ENCODE results near the gene RNF123. TPM values are rescaled to one million over a fixed set of nuclear protein-coding genes. Genes with fewer than 3 reads are reported as not detected.
"Not testable (repeated sequence)": the region's sequence is repeated elsewhere in the genome, so short reads cannot be mapped to it uniquely, and the experiment has no call there.

Gene RNF123
- total and polyA plus RNA-seq, 5 experiments from 2014 or later: 8.8 to 70.0 (median 20.4) TPM

DNA sequence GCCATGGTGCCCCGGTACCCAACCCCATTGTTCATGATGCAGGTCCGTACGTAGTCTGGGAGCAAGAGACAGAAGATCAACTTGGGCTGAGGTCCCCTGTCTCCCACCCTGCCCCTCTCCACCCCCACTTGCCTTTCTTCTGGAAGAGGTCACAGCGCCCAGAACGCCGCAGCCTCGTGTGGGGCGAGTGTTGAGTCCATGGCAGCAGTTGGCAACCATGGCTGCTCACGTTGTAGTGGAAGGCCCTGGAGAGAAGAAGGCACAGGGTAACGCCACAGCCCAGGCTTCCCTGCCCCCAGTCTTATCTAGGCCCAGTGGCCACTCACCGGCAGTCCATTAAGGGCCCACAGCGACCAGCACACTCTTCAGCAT, 1.9 kb upstream of the RNF123 start:
- H3K36me3 Mint-ChIP-seq, H3K9me3 Mint-ChIP-seq, H3K27me3 Mint-ChIP-seq, POLR2A ChIA-PET, DNase-seq, ATAC-seq: not testable (repeated sequence)
- H3K4me1 Mint-ChIP-seq: peaks cover 12 to 45% (median 42%) of the 10 kb centered on the region in 4 donors
- peak overlapping the region in 2 of 10 donors; percentile 20 to 85 for H3K27ac Mint-ChIP-seq
- H3K4me3 Mint-ChIP-seq: peak overlapping the region in 9 of 10 donors; percentile 50 to 98 (median 76)

DNA sequence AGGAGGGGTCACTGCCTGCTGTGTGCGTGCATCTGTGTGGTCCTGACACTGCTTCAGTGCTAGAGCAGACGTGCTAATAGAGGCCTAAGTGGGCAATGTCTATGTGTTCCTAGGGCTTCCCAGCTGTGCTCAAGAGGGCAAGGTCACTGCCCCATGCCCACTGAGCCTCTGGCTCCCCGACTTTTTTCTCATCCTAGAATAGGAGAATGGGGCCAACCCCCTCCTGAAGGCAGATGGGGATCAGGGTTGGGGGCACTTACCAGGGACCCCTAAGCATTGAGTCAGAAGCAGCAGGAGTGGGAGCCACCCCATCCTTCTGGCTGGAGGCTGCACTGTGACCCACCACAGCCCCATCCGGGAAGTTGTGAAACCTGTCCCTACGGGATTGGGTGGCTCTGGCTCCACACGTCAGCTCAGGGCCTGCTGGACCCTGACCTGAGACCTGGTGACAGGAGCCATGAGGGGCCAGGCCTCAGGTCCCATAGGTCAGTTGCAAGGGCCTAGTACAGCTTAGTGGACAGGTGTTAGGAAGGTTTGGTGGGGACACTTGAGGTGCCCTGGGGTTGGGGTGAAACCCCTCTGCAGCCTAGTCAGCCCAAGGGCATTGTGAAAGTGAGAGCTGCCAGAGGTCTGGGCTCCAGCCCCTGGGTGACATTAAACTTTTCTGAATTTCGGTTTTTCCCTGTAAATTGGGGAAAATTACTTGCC, 865 bp upstream of the RNF123 start:
- Mint-ChIP-seq H3K4me1 (peaks cover 15 to 48% (median 45%) of the 10 kb centered on the region in 4 donors), H3K4me3 (peak overlapping the region; percentile 92 to 98 (median 96)), H3K27ac (peak overlapping the region; percentile 93 to 99 (median 98))
- H3K9me3 Mint-ChIP-seq, H3K36me3 Mint-ChIP-seq, ATAC-seq, H3K27me3 Mint-ChIP-seq, DNase-seq: not testable (repeated sequence)
- POLR2A ChIA-PET: interaction anchor here (0.6 to 1.5 kb wide), 3 partner anchors 10 to 619 kb away, joined by 3 to 5 read pairs (median 3); no protein-coding TSS in a partner anchor

DNA sequence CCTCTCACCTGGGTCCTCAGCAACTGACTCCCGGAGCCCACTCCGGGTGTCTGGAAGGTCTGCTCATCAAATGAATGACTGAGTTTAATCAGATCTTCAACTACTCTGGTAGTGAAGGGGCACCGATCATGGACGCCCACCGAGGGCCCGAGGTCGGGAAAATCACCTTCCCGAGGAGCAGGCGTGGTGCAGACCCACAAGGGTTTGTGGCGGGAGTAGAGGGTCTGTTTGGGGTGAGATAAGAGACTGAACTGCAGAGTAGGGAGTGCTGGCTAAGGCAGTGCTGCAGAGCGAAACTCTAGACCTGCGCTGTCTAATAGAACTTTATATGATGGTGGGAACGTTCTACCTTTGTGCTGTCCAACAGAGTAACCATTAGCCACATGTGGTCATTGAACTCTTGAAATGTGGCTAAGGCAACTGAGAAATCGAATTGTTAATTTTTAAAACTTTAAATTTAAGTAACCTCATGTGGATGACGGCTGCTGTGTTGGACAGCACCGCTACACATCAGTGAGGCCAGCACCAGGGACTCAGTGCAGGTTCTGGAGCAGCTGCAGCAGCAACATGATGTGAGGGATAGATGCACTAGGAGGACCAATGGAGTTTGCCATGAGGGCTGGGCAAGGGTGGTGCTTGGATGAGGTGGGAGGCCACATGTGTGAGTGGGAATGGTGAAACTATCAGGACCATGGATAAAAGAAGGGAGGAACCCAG, 709 bp downstream of the RNF123 start:
- ATAC-seq, H3K27me3 Mint-ChIP-seq, H3K36me3 Mint-ChIP-seq, H3K9me3 Mint-ChIP-seq: not testable (repeated sequence)
- Mint-ChIP-seq H3K4me1 (peaks cover 17 to 54% (median 47%) of the 10 kb centered on the region in 4 donors), H3K27ac (peak overlapping the region; percentile 33 to 99 (median 98)), H3K4me3 (peak overlapping the region; percentile 92 to 98 (median 96))
- DNase-seq: peak in 1 of 10 donors; percentile 10
- POLR2A ChIA-PET: interaction anchor here (0.6 to 1.1 kb wide), 4 partner anchors 15 to 360 kb away, joined by 3 to 4 read pairs (median 3); no protein-coding TSS in a partner anchor

DNA sequence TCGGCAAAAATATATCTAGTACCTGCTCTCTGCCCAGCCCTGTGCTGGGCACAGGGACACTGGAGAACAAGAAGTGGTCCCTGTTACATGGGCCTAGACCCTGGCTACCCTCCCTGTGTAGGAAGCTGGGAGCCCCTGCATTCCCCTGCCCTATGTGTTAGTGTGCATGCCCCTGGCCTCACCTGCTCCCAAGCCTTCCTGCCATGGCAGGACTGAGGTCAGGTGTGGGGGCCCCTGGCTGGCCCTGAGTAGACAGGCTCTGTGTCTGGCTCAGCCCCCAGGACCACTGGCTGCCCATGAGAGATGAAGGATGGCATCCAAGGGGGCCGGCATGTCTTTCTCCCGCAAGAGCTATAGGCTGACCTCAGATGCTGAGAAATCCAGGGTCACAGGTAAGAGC, 1.5 kb downstream of the RNF123 start:
- Mint-ChIP-seq H3K4me1 (peaks cover 17 to 50% (median 47%) of the 10 kb centered on the region in 4 donors), H3K27ac (peak overlapping the region in 7 of 10 donors; percentile 20 to 77 (median 41)), H3K4me3 (peak overlapping the region; percentile 92 to 98 (median 96))
- DNase-seq, ATAC-seq, POLR2A ChIA-PET, H3K36me3 Mint-ChIP-seq, H3K9me3 Mint-ChIP-seq, H3K27me3 Mint-ChIP-seq: not testable (repeated sequence)

DNA sequence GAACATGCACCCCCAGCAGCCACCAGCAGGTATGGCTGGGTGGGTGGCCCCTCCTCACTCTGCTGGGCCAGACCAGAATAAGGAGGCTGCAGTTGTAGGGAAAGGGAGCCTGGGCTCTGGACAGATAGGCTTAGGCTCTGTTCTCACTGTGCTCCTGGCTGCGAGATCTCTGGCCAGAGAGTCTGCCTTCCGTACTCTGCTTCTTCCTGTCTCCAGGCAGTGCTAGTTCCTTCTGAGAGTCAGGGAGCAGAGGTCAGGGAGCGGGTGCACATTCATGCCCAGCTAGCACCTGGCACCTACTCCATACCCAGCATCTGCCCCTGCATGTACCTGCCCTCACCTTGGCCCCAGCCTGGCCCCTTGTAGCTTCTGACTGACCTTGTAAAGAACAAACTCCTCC, 2.1 kb downstream of the RNF123 start:
- peak overlapping the region in 6 of 10 donors; percentile 36 to 98 (median 96) for H3K4me3 Mint-ChIP-seq
- H3K27me3 Mint-ChIP-seq: not testable (repeated sequence)

DNA sequence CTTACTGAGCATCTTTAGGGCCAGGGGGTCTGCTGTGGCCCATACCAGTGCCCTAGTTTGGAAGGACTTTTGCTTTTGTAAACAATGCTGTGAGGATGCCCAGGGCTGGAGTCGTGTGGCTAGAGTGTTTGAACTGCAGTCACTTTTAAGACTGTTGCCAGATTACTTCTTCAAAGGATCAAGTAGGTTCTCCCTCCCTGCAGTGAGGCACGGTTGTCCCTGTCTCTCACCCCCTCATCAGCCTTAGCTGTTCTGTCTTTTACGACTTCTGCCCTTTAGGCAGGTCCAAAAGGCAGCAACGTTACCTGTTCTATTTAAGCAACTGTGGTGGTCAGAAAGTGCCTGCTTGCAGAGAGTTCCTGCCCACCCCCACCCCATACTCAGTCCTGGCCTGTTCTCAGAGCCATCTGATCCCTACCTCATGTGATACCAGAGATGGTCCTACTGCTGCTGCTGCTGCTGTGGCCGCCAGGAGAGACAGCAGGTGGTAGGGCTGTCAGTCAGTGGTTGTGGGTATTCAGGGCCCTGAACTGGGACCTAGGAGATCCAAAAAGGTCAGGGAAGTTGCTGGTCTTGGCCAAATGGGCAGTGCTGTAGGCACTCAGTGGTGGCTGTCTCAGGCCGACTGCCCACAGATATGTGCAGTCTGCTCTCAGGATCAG, 5.2 kb downstream of the RNF123 start:
- peak overlapping the region in 1 of 10 donors; percentile 15 for H3K4me3 Mint-ChIP-seq
- DNase-seq, POLR2A ChIA-PET: not testable (repeated sequence)

More for the DNA sequence above, 2.1 kb downstream of the RNF123 start:
- Mint-ChIP-seq H3K27ac (peak overlapping the region in 3 of 10 donors; percentile 29 to 41 (median 34)), H3K4me1 (peaks cover 17 to 48% (median 45%) of the 10 kb centered on the region in 4 donors)
- DNase-seq, H3K9me3 Mint-ChIP-seq, H3K36me3 Mint-ChIP-seq, ATAC-seq, POLR2A ChIA-PET: not testable (repeated sequence)

DNA sequence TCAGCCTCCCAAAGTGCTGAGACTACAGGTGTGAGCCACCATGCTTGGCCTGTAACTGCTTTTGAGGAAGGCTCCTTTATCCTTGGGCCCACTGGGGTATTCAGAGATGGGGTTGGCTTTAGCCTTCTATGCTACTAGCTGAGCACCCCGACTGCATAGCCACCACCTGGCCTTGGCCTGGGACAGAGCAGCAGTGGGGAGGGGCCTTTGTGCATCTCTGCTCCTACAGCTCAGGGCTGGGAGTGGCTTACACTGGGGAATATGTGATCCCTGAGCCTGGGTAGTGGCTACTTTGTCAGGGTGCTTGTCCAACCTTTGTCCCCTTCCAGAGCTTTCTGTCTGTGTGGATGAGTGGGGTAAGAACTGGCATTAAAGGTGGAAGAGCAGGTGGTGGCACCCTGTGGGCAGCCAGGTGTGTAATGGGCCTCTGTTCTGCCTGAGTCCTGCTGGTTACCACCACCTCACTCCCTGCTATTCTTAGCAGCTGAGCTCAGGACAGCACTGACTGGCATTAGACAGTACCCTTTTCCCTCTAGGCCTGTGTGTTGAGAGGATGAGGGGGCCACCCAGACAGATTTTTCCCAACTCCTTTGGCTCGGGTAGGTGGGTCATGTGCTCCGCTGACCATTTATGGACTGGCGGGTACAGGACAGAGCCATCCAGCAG, 6.1 kb downstream of the RNF123 start:
- H3K4me3 Mint-ChIP-seq, H3K9me3 Mint-ChIP-seq: not testable (repeated sequence)
- H3K27ac Mint-ChIP-seq: peak overlapping the region in 1 of 10 donors; percentile 38

More for the DNA sequence above, 5.2 kb downstream of the RNF123 start:
- peaks cover 13 to 30% (median 28%) of the 10 kb centered on the region in 4 donors for H3K4me1 Mint-ChIP-seq
- H3K27me3 Mint-ChIP-seq, H3K9me3 Mint-ChIP-seq, H3K36me3 Mint-ChIP-seq, H3K27ac Mint-ChIP-seq, ATAC-seq: not testable (repeated sequence)

DNA sequence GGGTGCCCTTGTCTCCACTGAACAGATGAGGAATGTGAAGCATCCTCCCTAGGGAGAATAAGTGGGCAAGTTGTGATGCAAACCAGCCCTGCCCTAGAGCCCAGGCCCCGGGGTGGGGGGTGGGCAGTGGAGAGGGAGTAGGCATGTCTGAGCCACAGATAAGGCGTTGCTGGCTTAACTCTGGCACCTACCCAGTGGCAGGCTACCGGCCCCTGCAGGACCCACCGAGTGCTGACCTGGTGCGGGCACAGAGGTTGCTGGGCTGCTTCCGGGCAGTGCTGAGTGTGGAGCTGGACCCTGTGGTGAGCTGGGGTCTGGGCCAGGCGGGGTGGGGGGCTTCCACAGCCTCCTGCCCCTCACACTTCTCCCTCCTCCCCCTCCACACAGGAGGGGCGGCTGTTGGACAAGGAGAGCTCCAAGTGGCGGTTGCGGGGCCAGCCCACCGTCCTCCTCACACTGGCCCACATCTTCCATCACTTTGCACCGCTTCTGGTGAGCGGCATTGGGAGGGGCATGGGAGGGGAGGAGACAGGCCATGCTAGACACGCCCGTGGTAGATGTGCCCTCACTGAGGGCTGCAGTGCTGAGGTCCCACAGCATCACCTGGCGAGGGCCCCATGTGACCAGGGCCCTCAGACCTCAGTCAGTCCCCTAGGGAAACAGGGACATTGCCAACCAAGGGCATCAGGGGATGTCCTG, 10.1 kb downstream of the RNF123 start:
- POLR2A ChIA-PET: no interaction called here

More for the DNA sequence above, 6.1 kb downstream of the RNF123 start:
- Mint-ChIP-seq H3K4me1 (peaks cover 8 to 21% (median 20%) of the 10 kb centered on the region in 4 donors), H3K36me3 (peaks cover 0 to 11% (median 0%) of the 10 kb centered on the region in 3 donors)
- H3K27me3 Mint-ChIP-seq, DNase-seq, ATAC-seq, POLR2A ChIA-PET: not testable (repeated sequence)

DNA sequence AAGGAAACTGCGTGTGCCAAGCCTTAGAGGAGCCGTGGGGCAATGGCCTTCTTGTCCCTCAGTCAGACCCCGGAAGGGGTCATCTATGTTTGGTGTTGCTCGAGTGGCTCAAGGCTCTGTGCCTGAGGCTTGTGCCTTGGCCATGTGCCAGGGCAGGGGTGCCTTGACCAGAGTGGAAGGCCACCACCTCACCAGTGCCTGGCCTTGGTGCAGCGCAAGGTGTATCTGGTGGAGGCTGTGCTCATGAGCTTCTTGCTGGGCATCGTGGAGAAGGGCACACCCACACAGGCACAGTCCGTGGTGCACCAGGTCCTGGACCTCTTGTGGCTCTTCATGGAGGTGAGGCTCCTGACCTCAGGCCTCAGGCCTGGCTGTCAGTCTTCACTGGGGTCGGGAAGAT, 10.7 kb downstream of the RNF123 start:
- Mint-ChIP-seq H3K4me3 (no peak overlapping the region), H3K4me1 (peaks cover 3 to 7% (median 6%) of the 10 kb centered on the region in 4 donors)
- no peak for DNase-seq

More for the DNA sequence above, 10.1 kb downstream of the RNF123 start:
- Mint-ChIP-seq H3K9me3 (no peaks in the 10 kb centered on the region), H3K4me3 (no peak overlapping the region), H3K27ac (peak overlapping the region in 1 of 10 donors; percentile 76), H3K36me3 (peaks cover 0 to 11% (median 0%) of the 10 kb centered on the region in 3 donors), H3K27me3 (no peaks in the 10 kb centered on the region), H3K4me1 (peaks cover 3 to 7% (median 6%) of the 10 kb centered on the region in 4 donors)
- DNase-seq (no peak), ATAC-seq (no peak)

DNA sequence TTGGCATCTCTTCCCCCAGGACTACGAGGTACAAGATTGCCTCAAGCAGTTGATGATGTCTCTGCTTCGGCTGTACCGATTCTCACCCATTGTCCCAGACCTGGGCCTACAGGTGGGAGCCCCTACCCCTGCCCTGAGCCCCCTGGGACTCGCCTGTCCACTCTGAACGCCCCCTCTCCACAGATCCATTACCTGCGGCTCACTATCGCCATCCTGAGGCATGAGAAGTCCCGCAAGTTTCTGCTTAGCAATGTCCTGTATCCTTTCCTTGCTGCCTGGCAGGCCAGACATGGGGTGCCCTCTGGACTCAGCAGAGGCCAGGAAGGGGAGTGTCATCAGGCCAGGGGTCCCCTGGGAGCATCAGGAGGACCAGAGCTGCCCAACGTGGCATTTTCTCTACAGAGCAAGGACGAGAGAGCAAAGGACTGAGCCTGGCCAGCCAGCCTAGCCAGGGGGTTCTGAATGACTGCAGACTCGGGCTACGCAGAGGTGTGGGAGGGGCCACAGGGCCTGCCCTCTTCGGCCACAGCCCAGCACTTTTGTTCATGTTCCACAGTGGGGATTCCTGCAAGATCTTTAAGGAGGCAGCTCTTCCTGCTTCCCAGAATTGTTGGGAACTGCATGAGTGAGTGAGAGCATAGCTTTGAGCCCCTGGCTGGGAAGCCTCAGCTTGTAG, 11.2 kb downstream of the RNF123 start:
- ATAC-seq: no peak
- Mint-ChIP-seq H3K27ac (peak overlapping the region in 1 of 10 donors; percentile 76), H3K9me3 (no peaks in the 10 kb centered on the region), H3K27me3 (no peaks in the 10 kb centered on the region), H3K4me3 (no peak overlapping the region), H3K4me1 (peaks cover 3 to 7% (median 6%) of the 10 kb centered on the region in 4 donors), H3K36me3 (peaks cover 0 to 11% (median 0%) of the 10 kb centered on the region in 3 donors)
- no peak for DNase-seq
- POLR2A ChIA-PET: interaction anchor here (0.6 to 1.2 kb wide), 2 partner anchors 12 to 124 kb away, joined by 3 to 4 read pairs; no protein-coding TSS in a partner anchor

More for the DNA sequence above, 10.7 kb downstream of the RNF123 start:
- peak overlapping the region in 2 of 10 donors; percentile 7 to 76 for H3K27ac Mint-ChIP-seq
- no peaks in the 10 kb centered on the region for H3K27me3 Mint-ChIP-seq
- no peaks in the 10 kb centered on the region for H3K9me3 Mint-ChIP-seq
- POLR2A ChIA-PET: no interaction called here
- no peak for ATAC-seq
- H3K36me3 Mint-ChIP-seq: peaks cover 0 to 11% (median 0%) of the 10 kb centered on the region in 3 donors

Data from naive thymus-derived CD8-positive, alpha-beta T cell (primary cell).